HepG2 (cell line): ENCODE measurements around the gene UNC93A. TPM values are rescaled to one million over a fixed set of nuclear protein-coding genes. Genes with fewer than 3 reads are reported as not detected.

Experiments
- CEBPB ChIP-seq: IDR thresholded peaks from 2 replicates; pipeline ENCODE4 v1.6.1; 2011; ENCODE audit warnings: low read depth, low read length, improper control_type of control experiment, borderline replicate concordance
- CREM ChIP-seq, 2 experiments: sonication (generic) in 1 of 2; formaldehyde crosslinking in 1 of 2; IDR thresholded peaks; 2 replicates each; pipeline versions ENCODE4 v1.4.0 to v1.6.1; 2016 to 2020; ENCODE audit warnings: antibody characterized with exemption in 1 of 2, mild to moderate bottlenecking in 1 of 2, missing genetic modification reagents in 1 of 2
- CSRNP1 ChIP-seq: sonication (generic); formaldehyde crosslinking; IDR thresholded peaks from 2 replicates; pipeline ENCODE4 v1.8.1; 2023; ENCODE audit warnings: mild to moderate bottlenecking, missing genetic modification reagents
- FOXO4 ChIP-seq: sonication (generic); formaldehyde crosslinking; conservative IDR thresholded peaks from 2 replicates; pipeline ENCODE4 v1.8.1; 2023; ENCODE audit warnings: missing genetic modification reagents
- IRF1 ChIP-seq: sonication (generic); formaldehyde crosslinking; IDR thresholded peaks from 2 replicates; pipeline ENCODE4 v1.4.0; 2020; ENCODE audit warnings: low read depth, mild to moderate bottlenecking, missing genetic modification reagents
- PCBP1 ChIP-seq: fragments of 200-400 bp; formaldehyde crosslinking; IDR thresholded peaks from 2 replicates; pipeline ENCODE4 v1.6.1; 2017; ENCODE audit warnings: mild to moderate bottlenecking, low read depth, low read length, borderline replicate concordance
- PHF21A ChIP-seq: sonication (generic); formaldehyde crosslinking; IDR thresholded peaks from 2 replicates; pipeline ENCODE4 v1.5.0; 2020; ENCODE audit warnings: mild to moderate bottlenecking, missing genetic modification reagents
- POLR2AphosphoS5 ChIP-seq: IDR thresholded peaks from 2 replicates; pipeline ENCODE4 v1.6.1; 2012; ENCODE audit warnings: low read depth, low read length
- PPARG ChIP-seq: conservative IDR thresholded peaks from 2 replicates; pipeline ENCODE4 v1.6.1; 2016; ENCODE audit warnings: missing biosample characterization, missing genetic modification reagents
- RORA ChIP-seq: sonication (generic); formaldehyde crosslinking; IDR thresholded peaks from 2 replicates; pipeline ENCODE4 v1.5.0; 2020; ENCODE audit warnings: mild to moderate bottlenecking, missing genetic modification reagents, moderate library complexity
- SP5 ChIP-seq: IDR thresholded peaks from 2 replicates; pipeline ENCODE4 v1.6.1; 2016; ENCODE audit warnings: low read depth, borderline replicate concordance
- TIGD3 ChIP-seq: sonication (generic); formaldehyde crosslinking; IDR thresholded peaks from 2 replicates; pipeline ENCODE4 v1.5.1; 2020; ENCODE audit warnings: mild to moderate bottlenecking, missing genetic modification reagents, borderline replicate concordance
- ZNF12 ChIP-seq: sonication (generic); formaldehyde crosslinking; IDR thresholded peaks from 2 replicates; pipeline ENCODE4 v1.5.0; 2020; ENCODE audit warnings: missing genetic modification reagents
- ZNF34 ChIP-seq: sonication (generic); formaldehyde crosslinking; IDR thresholded peaks from 2 replicates; pipeline ENCODE4 v1.4.0; 2020; ENCODE audit warnings: mild to moderate bottlenecking, missing genetic modification reagents, borderline replicate concordance
- ZNF569 ChIP-seq: sonication (generic); formaldehyde crosslinking; IDR thresholded peaks from 2 replicates; pipeline ENCODE4 v1.5.0; 2020; ENCODE audit warnings: mild to moderate bottlenecking, missing genetic modification reagents, moderate library complexity, borderline replicate concordance
- ZNF574 ChIP-seq: sonication (generic); formaldehyde crosslinking; IDR thresholded peaks from 2 replicates; pipeline ENCODE4 v1.4.0; 2020; ENCODE audit warnings: missing genetic modification reagents
- ZNF709 ChIP-seq: sonication (generic); formaldehyde crosslinking; IDR thresholded peaks from 2 replicates; pipeline ENCODE4 v1.5.0; 2020; ENCODE audit warnings: mild to moderate bottlenecking, missing genetic modification reagents
- ZSCAN12 ChIP-seq: sonication (generic); formaldehyde crosslinking; IDR thresholded peaks from 2 replicates; pipeline ENCODE4 v1.9.0; 2021; ENCODE audit warnings: mild to moderate bottlenecking, missing genetic modification reagents
- polyA plus RNA-seq, 8 experiments: library from polyadenylated mRNA; depleted of rRNA in 3 of 8; stranded (reverse) in 7 of 8; unstranded in 1 of 8; fragments of >200 nt; fragmentation: Illumina TruSeq in 4 of 8; extraction: Trizol in 4 of 8; gene quantifications; 2 replicates each; pipeline versions ENCODE4 v1.2.1 to v1.2.3, GENCODE V29; 2011 to 2016; ENCODE audit warnings: low read depth in 4 of 8, missing spikeins in 1 of 8, mixed read lengths in 1 of 8; ENCODE audit not compliant: insufficient read depth in 1 of 8
- total RNA-seq, 5 experiments: library from RNA; depleted of rRNA; stranded (reverse); fragments of >200 nt; fragmentation: Illumina TruSeq; extraction: Trizol; gene quantifications; 2 replicates each; pipeline ENCODE4 v1.2.3, GENCODE V29; 2016; ENCODE audit warnings: low read depth in 1 of 5

Gene UNC93A
- total and polyA plus RNA-seq, 2 of the 13 experiments (the other 11 are each of a cell fraction or from before 2014, with no cell fraction given) = 11.0 to 42.7 TPM

GRCh38 chr6:167290786-167291622, at the start of gene UNC93A (continued):
- no peak; the same call in none of the 2 replicates for TF ChIP-seq PPARG (CRISPR knock-in tag)
- TF ChIP-seq SP5 = no peak; the same call in 1 of the 2 replicates
- no peak for TF ChIP-seq ZNF574
- no peak for TF ChIP-seq ZNF34 (CRISPR knock-in tag)
- TF ChIP-seq ZNF709 (CRISPR knock-in tag) = no peak
- no peak for TF ChIP-seq TIGD3 (CRISPR knock-in tag)
- TF ChIP-seq ZNF569 (CRISPR knock-in tag) = no peak
- TF ChIP-seq ZSCAN12 (CRISPR knock-in tag) = no peak
- peak; percentile 44; the same call in 1 of the 2 replicates for TF ChIP-seq CREM (IDR thresholded peaks at IDR 0.05)
- TF ChIP-seq CREM (CRISPR knock-in tag; IDR thresholded peaks at IDR 0.05) = no peak
- no peak for TF ChIP-seq PHF21A (CRISPR knock-in tag)
- no peak; the same call in 1 of the 2 replicates for TF ChIP-seq CEBPB
- peak; percentile 60 for TF ChIP-seq POLR2AphosphoS5
- TF ChIP-seq RORA = no peak
- TF ChIP-seq IRF1 (CRISPR knock-in tag) = no peak
- no peak for TF ChIP-seq FOXO4
- 0 out of 2 replicates have a peak, but pooled peaks have one; percentile 59 for TF ChIP-seq CSRNP1 (CRISPR knock-in tag)
- no peak for TF ChIP-seq PCBP1
- TF ChIP-seq ZNF12 (CRISPR knock-in tag) = no peak
